Fibroblast of lung (primary cell): ENCODE measurements around the gene ATP11A. TPM values are rescaled to one million over a fixed set of nuclear protein-coding genes. Genes with fewer than 3 reads are reported as not detected.

Experiments used
- DNase-seq, 2 donors: peaks; one replicate each; pipeline versions ENCODE4 v3.0.0 to v3.0.0-alpha.2; 2010; ENCODE audit warnings: low read depth in 2 of 2
- H2AFZ ChIP-seq: 2 replicates; pipeline ENCODE4 v1.5.1; 2012; ENCODE audit warnings: low read length, control low read depth, inconsistent platforms
- H3K27ac ChIP-seq: 2 replicates; pipeline ENCODE4 v1.5.1; 2011; ENCODE audit warnings: low read length, control low read depth; ENCODE audit not compliant: insufficient read depth
- H3K27me3 ChIP-seq: 2 replicates; pipeline ENCODE4 v1.5.1; 2011; ENCODE audit warnings: mild to moderate bottlenecking, low read length; ENCODE audit not compliant: control insufficient read depth, insufficient read depth
- H3K36me3 ChIP-seq: 2 replicates; pipeline ENCODE4 v1.5.1; 2011; ENCODE audit warnings: low read length; ENCODE audit not compliant: control insufficient read depth, insufficient read depth
- H3K4me1 ChIP-seq: 2 replicates; pipeline ENCODE4 v1.5.1; 2011; ENCODE audit warnings: low read length; ENCODE audit not compliant: control insufficient read depth, insufficient read depth; ENCODE audit errors: extremely low read depth
- H3K4me2 ChIP-seq: 2 replicates; pipeline ENCODE4 v1.5.1; 2011; ENCODE audit warnings: low read length, control low read depth; ENCODE audit not compliant: insufficient read depth; ENCODE audit errors: extremely low read depth
- H3K4me3 ChIP-seq, 4 experiments: fragments of 200-600 bp in 1 of 4; sonication (generic) in 1 of 4; replicated peaks in 1 of 4; 2 replicates each; pipeline ENCODE4 v1.5.1; 2011 to 2016; ENCODE audit warnings: low read length in 4 of 4, low read depth in 3 of 4, mild to moderate bottlenecking in 3 of 4, control low read depth in 2 of 4, inconsistent platforms in 1 of 4, mixed read lengths in 1 of 4; ENCODE audit not compliant: insufficient read depth in 1 of 4; ENCODE audit errors: control extremely low read depth in 1 of 4
- H3K79me2 ChIP-seq: 2 replicates; pipeline ENCODE4 v1.5.1; 2012; ENCODE audit warnings: mild to moderate bottlenecking, low read length, inconsistent platforms; ENCODE audit not compliant: control insufficient read depth, insufficient read depth
- H3K9ac ChIP-seq: 2 replicates; pipeline ENCODE4 v1.5.1; 2011; ENCODE audit warnings: mild to moderate bottlenecking, low read length, control low read depth; ENCODE audit not compliant: insufficient read depth
- H3K9me3 ChIP-seq: 2 replicates; pipeline ENCODE4 v1.5.1; 2012; ENCODE audit warnings: low read depth, low read length; ENCODE audit not compliant: control insufficient read depth, insufficient read depth
- H4K20me1 ChIP-seq: 2 replicates; pipeline ENCODE4 v1.5.1; 2011; ENCODE audit warnings: low read length; ENCODE audit not compliant: control insufficient read depth, insufficient read depth; ENCODE audit errors: extremely low read depth
- EZH2 ChIP-seq: IDR thresholded peaks from 2 replicates; pipeline ENCODE4 v1.5.1; 2012; ENCODE audit warnings: low read length, control low read depth, mild to moderate bottlenecking; ENCODE audit errors: missing control alignments
- polyA plus RNA-seq, 2 donors: library from polyadenylated mRNA; depleted of rRNA in 1 of 2; stranded (reverse) in 1 of 2; unstranded in 1 of 2; fragments of >200 nt; gene quantifications; 2 replicates each; pipeline ENCODE4 v1.2.1, GENCODE V29; 2011 to 2012; ENCODE audit warnings: missing spikeins in 1 of 2
- total RNA-seq: library from RNA; depleted of rRNA; stranded (reverse); fragments of >200 nt; gene quantifications from 2 replicates; pipeline ENCODE4 v1.2.1, GENCODE V29; 2014
- TF ChIP-seq, protein P1 (sequence below), 2 donors: IDR thresholded peaks in 1 of 2; conservative IDR thresholded peaks in 1 of 2; 1 replicate in 1 of 2; 2 replicates in 1 of 2; pipeline ENCODE4 v1.5.1; 2011 to 2012; ENCODE audit warnings: low read length in 2 of 2, control low read depth in 1 of 2, inconsistent platforms in 1 of 2, low read depth in 1 of 2, mild to moderate bottlenecking in 1 of 2

Gene ATP11A
- total and polyA plus RNA-seq, 2 donors (not counting 1 experiment from before 2014, with no cell fraction given) = 2.3 to 7.8 TPM

DNA sequence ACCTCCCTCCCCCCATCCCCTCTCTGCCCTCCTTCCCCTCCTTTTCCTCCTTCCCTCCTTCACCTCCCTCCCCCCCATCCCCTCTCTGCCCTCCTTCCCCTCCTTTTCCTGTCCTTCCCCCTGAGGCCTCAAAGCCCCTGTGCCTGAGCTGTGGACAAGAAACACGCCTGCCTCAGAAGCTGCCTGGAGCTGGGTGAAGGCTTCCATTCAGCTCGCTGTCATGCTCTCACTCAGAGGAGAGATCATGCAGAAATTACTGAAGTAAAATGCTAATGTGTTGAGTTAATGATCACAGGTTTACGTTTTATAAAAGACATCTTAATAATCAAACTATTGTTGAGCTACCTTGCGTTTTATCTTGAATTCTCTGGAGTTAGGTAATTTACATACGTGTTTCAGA lies 114.5 kb downstream of the ATP11A start:
- Histone ChIP-seq H4K20me1 (no peaks in the 10 kb centered on the region), H3K4me3 (no peak overlapping the region), H3K4me2 (no peak overlapping the region), H3K79me2 (no peaks in the 10 kb centered on the region), H3K9me3 (no peaks in the 10 kb centered on the region), H3K9ac (peak overlapping the region; percentile 7), H2AFZ (no peak overlapping the region), H3K36me3 (no peaks in the 10 kb centered on the region), H3K4me1 (no peaks in the 10 kb centered on the region), H3K27me3 (no peaks in the 10 kb centered on the region), H3K27ac (no peak overlapping the region)
- no peak for DNase-seq
- TF ChIP-seq, protein P1, sequence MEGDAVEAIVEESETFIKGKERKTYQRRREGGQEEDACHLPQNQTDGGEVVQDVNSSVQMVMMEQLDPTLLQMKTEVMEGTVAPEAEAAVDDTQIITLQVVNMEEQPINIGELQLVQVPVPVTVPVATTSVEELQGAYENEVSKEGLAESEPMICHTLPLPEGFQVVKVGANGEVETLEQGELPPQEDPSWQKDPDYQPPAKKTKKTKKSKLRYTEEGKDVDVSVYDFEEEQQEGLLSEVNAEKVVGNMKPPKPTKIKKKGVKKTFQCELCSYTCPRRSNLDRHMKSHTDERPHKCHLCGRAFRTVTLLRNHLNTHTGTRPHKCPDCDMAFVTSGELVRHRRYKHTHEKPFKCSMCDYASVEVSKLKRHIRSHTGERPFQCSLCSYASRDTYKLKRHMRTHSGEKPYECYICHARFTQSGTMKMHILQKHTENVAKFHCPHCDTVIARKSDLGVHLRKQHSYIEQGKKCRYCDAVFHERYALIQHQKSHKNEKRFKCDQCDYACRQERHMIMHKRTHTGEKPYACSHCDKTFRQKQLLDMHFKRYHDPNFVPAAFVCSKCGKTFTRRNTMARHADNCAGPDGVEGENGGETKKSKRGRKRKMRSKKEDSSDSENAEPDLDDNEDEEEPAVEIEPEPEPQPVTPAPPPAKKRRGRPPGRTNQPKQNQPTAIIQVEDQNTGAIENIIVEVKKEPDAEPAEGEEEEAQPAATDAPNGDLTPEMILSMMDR (conservative IDR thresholded peaks at IDR 0.05 in 1 of 2, IDR thresholded peaks at IDR 0.05 in 1 of 2; ENCODE audit: low read depth in 1 of 2, low read length in 2 of 2) = no peak
- no peak for TF ChIP-seq EZH2

DNA sequence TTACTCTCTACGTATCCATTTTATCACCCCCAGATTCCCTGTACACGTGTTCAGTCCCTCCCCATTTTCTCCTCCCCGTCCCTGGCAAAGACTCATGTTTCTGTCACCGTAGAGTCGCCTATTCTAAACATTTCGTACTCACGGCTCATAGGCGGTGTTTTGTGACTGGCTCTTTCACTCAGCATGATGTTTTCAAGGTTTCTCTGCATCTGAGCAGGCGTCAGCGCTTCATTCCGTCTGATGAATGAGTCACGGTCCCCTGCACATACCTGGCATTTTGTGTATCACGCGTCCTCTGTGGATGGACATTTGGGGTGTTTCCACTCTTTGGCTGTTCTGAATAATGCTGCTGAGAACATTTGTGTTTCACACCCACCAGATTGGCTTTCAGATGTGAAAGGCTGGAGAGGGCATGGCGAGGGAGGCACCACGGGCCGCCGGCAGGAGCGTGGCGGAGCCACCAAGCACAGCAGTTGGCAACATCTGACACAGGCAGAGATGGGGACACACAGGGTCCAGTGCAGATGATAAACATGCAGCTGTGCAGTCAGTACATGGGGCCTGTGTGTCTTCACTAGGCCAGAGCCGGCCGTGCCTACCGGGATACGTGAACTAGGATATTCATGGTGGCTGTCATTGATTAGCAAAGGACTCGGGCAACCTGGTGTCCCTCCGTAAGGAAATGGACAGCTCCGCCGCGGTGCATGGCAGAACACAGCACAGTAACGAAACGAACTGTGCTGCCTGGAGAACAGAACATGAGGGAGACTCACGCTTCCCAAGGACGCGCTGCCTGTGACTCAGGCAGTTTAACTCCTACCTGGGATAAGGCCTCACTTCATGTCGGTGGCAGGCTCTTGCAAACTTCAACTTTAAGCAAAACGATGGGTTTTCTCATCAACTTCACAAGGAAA lies 117.2 kb downstream of the ATP11A start:
- TF ChIP-seq, protein P1 (conservative IDR thresholded peaks at IDR 0.05 in 1 of 2, IDR thresholded peaks at IDR 0.05 in 1 of 2; ENCODE audit: low read depth in 1 of 2, low read length in 2 of 2) = no peak
- TF ChIP-seq EZH2 = no peak
- H3K27ac ChIP-seq = no peak overlapping the region
- no peaks in the 10 kb centered on the region for H3K27me3 ChIP-seq
- no peak overlapping the region for H2AFZ ChIP-seq
- H3K4me1 ChIP-seq = no peaks in the 10 kb centered on the region
- no peaks in the 10 kb centered on the region for H3K79me2 ChIP-seq
- H3K9ac ChIP-seq = no peak overlapping the region
- H3K9me3 ChIP-seq = no peaks in the 10 kb centered on the region
- H3K4me3 ChIP-seq = no peak overlapping the region
- peak; percentile 20 to 28 for DNase-seq
- H3K4me2 ChIP-seq = no peak overlapping the region
- no peaks in the 10 kb centered on the region for H4K20me1 ChIP-seq
- H3K36me3 ChIP-seq = no peaks in the 10 kb centered on the region

DNA sequence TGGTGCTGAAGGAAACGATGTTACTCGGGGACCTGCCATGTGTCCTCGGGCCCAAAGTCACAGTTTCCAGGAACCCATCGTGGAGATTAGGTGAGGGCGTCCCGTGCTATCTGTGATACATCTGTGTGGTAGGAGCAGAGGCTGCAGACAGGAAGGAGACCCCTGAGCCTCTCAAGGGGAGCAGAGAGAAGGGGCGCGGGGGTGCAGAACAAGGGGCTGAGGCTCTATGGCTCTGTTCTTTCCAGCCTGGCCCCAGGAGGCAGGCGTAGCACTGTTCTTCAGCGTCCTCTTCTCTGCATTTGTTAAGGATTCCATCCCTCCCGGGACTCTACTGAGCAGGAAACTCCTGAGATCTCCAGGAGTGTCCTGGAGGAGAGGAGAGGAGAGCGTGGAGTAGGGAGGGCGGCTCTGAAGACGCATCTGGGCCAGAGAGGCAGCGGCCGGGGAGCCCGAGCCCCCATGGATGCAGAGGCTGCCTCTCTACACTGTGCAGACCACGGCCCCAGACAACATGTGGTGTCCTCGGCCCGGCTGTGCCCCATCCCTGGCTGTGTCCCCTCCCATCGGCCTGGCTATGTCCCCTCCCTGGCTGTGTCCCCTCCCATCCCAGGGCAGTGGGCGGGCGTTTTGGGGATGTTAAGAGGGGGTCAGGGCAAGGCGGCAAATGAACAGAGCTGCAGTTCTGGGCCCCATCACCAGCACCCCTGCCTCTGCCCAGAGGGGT lies 118.0 kb downstream of the ATP11A start:
- no peaks in the 10 kb centered on the region for H3K9me3 ChIP-seq
- TF ChIP-seq, protein P1 (conservative IDR thresholded peaks at IDR 0.05 in 1 of 2, IDR thresholded peaks at IDR 0.05 in 1 of 2; ENCODE audit: low read depth in 1 of 2, low read length in 2 of 2) = no peak
- no peak for TF ChIP-seq EZH2
- no peaks in the 10 kb centered on the region for H3K27me3 ChIP-seq

More for the DNA sequence above, 118.0 kb downstream of the ATP11A start:
- Histone ChIP-seq H3K9ac (no peak overlapping the region), H3K79me2 (no peaks in the 10 kb centered on the region), H3K4me3 (no peak overlapping the region), H4K20me1 (no peaks in the 10 kb centered on the region), H3K4me1 (no peaks in the 10 kb centered on the region), H3K27ac (no peak overlapping the region), H2AFZ (no peak overlapping the region), H3K4me2 (no peak overlapping the region), H3K36me3 (no peaks in the 10 kb centered on the region)
- DNase-seq = no peak
